ENCODE results near the gene GSX1. TPM values are rescaled to one million over a fixed set of nuclear protein-coding genes. Genes with fewer than 3 reads are reported as not detected.

Gene GSX1
- polyA plus RNA-seq, 1 of the 3 experiments (the other 2 are of a cell fraction), result not detected

GRCh38 chr13:27794921-27795717 lies 2.8 kb downstream of the GSX1 start:
- DNase-seq, result no peak
- CTCF ChIA-PET, result interaction anchor here (0.6 to 2.7 kb wide), 3 partner anchors 149 to 433 kb away, joined by 3 to 11 read pairs (median 3); no protein-coding TSS in a partner anchor
- POLR2A ChIA-PET, result no interaction called here
- Histone ChIP-seq H3F3A (replicated peaks; ENCODE audit: insufficient read depth) (no peaks in the 10 kb centered on the region), H3K27ac (ENCODE audit: low read depth in 2 of 2, low read length in 1 of 2) (no peak overlapping the region), H3K9me3 (no peaks in the 10 kb centered on the region), H3K4me2 (no peak overlapping the region), H3K9ac (no peak overlapping the region), H3K79me2 (ENCODE audit: insufficient read depth) (no peaks in the 10 kb centered on the region), H3K4me1 (ENCODE audit: control insufficient read depth in 1 of 2, insufficient read depth in 2 of 2, low read depth in 1 of 2, low read length in 1 of 2) (peaks cover 0 to 6% of the 10 kb centered on the region in 2 experiments; a peak in 2 of 4 replicates), H3K9me2 (no peaks in the 10 kb centered on the region), H3K27me3 (ENCODE audit: insufficient read depth) (peaks cover 95% of the 10 kb centered on the region), H3K36me3 (replicated peaks in 1 of 2; ENCODE audit: control insufficient read depth in 1 of 2, insufficient read depth in 2 of 2, low read length in 1 of 2) (no peaks in the 10 kb centered on the region), H2AFZ (ENCODE audit: low read depth) (no peak overlapping the region), H4K20me1 (ENCODE audit: insufficient read depth) (no peaks in the 10 kb centered on the region), H3K4me3 (ENCODE audit: low read depth in 2 of 2, low read length in 1 of 2) (no peak overlapping the region)
- TF ChIP-seq EZH2phosphoT487 (IDR thresholded peaks at IDR 0.05; ENCODE audit: borderline replicate concordance, low read depth) (no peak), POLR2AphosphoS5 (IDR thresholded peaks at IDR 0.05; ENCODE audit: low read depth, low read length) (no peak), RAD21 (IDR thresholded peaks at IDR 0.05; ENCODE audit: low read length) (no peak), TAF1 (IDR thresholded peaks at IDR 0.05; ENCODE audit: borderline replicate concordance, low read depth, low read length) (no peak), FOXM1 (IDR thresholded peaks at IDR 0.05; ENCODE audit: low read depth) (no peak), MXI1 (IDR thresholded peaks at IDR 0.05; ENCODE audit: low read depth, low read length) (no peak), GABPA (IDR thresholded peaks at IDR 0.05; ENCODE audit: low read depth) (no peak), FOXJ3 (CRISPR knock-in tag; IDR thresholded peaks at IDR 0.05) (no peak), EP300 (IDR thresholded peaks at IDR 0.05; ENCODE audit: borderline replicate concordance in 1 of 2, low read depth in 1 of 2, low read length in 1 of 2) (no peak), YY1 (IDR thresholded peaks at IDR 0.05; ENCODE audit: low read depth) (no peak)
- 9% methylated on average over 34 of the region's 44 CpGs for WGBS (ENCODE audit: low lambda C conversion rate)

GRCh38 chr13:27795718-27796019 lies 3.4 kb downstream of the GSX1 start:
- no peak overlapping the region for H3K9ac ChIP-seq
- no peaks in the 10 kb centered on the region for H3K79me2 ChIP-seq (ENCODE audit: insufficient read depth)
- no peaks in the 10 kb centered on the region for H4K20me1 ChIP-seq (ENCODE audit: insufficient read depth)
- H3K9me3 ChIP-seq, result no peaks in the 10 kb centered on the region
- no peak overlapping the region for H3K4me2 ChIP-seq
- H3K9me2 ChIP-seq, result no peaks in the 10 kb centered on the region
- CTCF ChIA-PET, result interaction anchor here (1.4 to 2.7 kb wide), 2 partner anchors 263 to 433 kb away, joined by 3 to 11 read pairs; no protein-coding TSS in a partner anchor
- H3K4me3 ChIP-seq (ENCODE audit: low read depth in 2 of 2, low read length in 1 of 2), result no peak overlapping the region
- no peaks in the 10 kb centered on the region for H3F3A ChIP-seq (replicated peaks; ENCODE audit: insufficient read depth)
- H3K27me3 ChIP-seq (ENCODE audit: insufficient read depth), result peaks cover 91% of the 10 kb centered on the region
- no peak overlapping the region for H3K27ac ChIP-seq (ENCODE audit: low read depth in 2 of 2, low read length in 1 of 2)
- DNase-seq, result no peak
- POLR2A ChIA-PET, result no interaction called here
- no peak overlapping the region for H2AFZ ChIP-seq (ENCODE audit: low read depth)
- no peaks in the 10 kb centered on the region for H3K36me3 ChIP-seq (replicated peaks in 1 of 2; ENCODE audit: control insufficient read depth in 1 of 2, insufficient read depth in 2 of 2, low read length in 1 of 2)
- WGBS (ENCODE audit: low lambda C conversion rate), result 4% methylated on average over 5 of the region's 6 CpGs
- no peak for TF ChIP-seq RFX5 (IDR thresholded peaks at IDR 0.05; ENCODE audit: low read length)
- no peak for TF ChIP-seq TCF12 (IDR thresholded peaks at IDR 0.05)
- no peak for TF ChIP-seq IRF3 (IDR thresholded peaks at IDR 0.05; ENCODE audit: low read depth, low read length)
- TF ChIP-seq TEAD4 (IDR thresholded peaks at IDR 0.05; ENCODE audit: borderline replicate concordance, insufficient read depth), result no peak
- no peak for TF ChIP-seq REST (IDR thresholded peaks at IDR 0.05; ENCODE audit: low read depth, low read length)
- no peak for TF ChIP-seq SMC3 (IDR thresholded peaks at IDR 0.05; ENCODE audit: low read depth, low read length)
- no peak for TF ChIP-seq FOSL2 (IDR thresholded peaks at IDR 0.05; ENCODE audit: borderline replicate concordance, low read depth)
- no peak for TF ChIP-seq MXI1 (IDR thresholded peaks at IDR 0.05; ENCODE audit: low read depth, low read length)
- TF ChIP-seq USF1 (IDR thresholded peaks at IDR 0.05; ENCODE audit: borderline replicate concordance, low read depth), result no peak
- TF ChIP-seq JUND (IDR thresholded peaks at IDR 0.05), result no peak
- no peak for TF ChIP-seq GATA2 (CRISPR knock-in tag; IDR thresholded peaks at IDR 0.05)
- no peak for TF ChIP-seq ELF1 (IDR thresholded peaks at IDR 0.05)
- TF ChIP-seq, protein P1, sequence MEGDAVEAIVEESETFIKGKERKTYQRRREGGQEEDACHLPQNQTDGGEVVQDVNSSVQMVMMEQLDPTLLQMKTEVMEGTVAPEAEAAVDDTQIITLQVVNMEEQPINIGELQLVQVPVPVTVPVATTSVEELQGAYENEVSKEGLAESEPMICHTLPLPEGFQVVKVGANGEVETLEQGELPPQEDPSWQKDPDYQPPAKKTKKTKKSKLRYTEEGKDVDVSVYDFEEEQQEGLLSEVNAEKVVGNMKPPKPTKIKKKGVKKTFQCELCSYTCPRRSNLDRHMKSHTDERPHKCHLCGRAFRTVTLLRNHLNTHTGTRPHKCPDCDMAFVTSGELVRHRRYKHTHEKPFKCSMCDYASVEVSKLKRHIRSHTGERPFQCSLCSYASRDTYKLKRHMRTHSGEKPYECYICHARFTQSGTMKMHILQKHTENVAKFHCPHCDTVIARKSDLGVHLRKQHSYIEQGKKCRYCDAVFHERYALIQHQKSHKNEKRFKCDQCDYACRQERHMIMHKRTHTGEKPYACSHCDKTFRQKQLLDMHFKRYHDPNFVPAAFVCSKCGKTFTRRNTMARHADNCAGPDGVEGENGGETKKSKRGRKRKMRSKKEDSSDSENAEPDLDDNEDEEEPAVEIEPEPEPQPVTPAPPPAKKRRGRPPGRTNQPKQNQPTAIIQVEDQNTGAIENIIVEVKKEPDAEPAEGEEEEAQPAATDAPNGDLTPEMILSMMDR (IDR thresholded peaks at IDR 0.05), result no peak
- no peak for TF ChIP-seq GABPA (IDR thresholded peaks at IDR 0.05; ENCODE audit: low read depth)
- peaks cover 0 to 6% of the 10 kb centered on the region in 2 experiments; a peak in 2 of 4 replicates for H3K4me1 ChIP-seq (ENCODE audit: control insufficient read depth in 1 of 2, insufficient read depth in 2 of 2, low read depth in 1 of 2, low read length in 1 of 2)
